Right lobe of liver (tissue), 4 donors: ENCODE measurements around the gene CTSG.

Experiments used
- POLR2A ChIP-seq: fragments of 450-650 bp; IDR thresholded peaks from one replicate; pipeline ENCODE4 v1.6.1; 2017; ENCODE audit warnings: antibody characterized with exemption, mild to moderate bottlenecking
- TF ChIP-seq, protein P1 (sequence below), 4 donors: fragments of 200-600 bp in 3 of 4; fragments of 450-650 bp in 1 of 4; IDR thresholded peaks; one replicate each; pipeline versions ENCODE4 v1.5.1 to v1.8.0; 2016 to 2022; ENCODE audit warnings: antibody characterized with exemption in 4 of 4, mild to moderate bottlenecking in 2 of 4
- donor health status: DM: no; HTN: no; CAD: no.
- donor health status: DM: no; HTN: no; CAD: no.
- donor health status: DM: no; HTN: yes; CAD: no.

DNA sequence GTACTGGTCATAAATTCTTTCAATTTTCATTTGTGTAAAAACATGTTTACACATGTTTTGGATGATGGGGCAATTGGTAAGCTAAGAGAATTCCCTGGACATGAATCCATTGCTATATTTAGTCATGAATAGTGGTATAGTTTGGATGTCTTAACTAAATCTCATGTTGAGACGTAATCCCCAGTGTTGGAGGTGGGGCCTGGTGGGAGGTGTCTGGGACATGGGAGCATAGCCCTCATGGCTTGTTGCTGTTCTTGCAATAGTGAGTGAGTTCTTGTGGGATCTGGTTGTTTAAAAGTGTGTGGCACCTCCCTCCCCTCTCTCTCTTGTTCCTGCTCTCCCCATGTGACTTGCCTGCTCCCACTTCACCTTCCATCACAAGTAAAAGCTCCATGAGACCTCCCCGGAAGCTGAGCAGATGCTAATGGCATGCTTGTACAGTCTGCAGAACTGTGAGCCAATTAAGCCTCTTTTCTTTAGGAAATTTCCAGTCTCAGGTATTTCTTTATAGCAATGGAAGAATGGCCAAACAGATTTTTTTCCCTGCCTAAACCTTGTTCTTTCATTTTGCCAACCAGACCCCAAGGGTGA is 33.6 kb downstream of the CTSG start:
- TF ChIP-seq, protein P1, sequence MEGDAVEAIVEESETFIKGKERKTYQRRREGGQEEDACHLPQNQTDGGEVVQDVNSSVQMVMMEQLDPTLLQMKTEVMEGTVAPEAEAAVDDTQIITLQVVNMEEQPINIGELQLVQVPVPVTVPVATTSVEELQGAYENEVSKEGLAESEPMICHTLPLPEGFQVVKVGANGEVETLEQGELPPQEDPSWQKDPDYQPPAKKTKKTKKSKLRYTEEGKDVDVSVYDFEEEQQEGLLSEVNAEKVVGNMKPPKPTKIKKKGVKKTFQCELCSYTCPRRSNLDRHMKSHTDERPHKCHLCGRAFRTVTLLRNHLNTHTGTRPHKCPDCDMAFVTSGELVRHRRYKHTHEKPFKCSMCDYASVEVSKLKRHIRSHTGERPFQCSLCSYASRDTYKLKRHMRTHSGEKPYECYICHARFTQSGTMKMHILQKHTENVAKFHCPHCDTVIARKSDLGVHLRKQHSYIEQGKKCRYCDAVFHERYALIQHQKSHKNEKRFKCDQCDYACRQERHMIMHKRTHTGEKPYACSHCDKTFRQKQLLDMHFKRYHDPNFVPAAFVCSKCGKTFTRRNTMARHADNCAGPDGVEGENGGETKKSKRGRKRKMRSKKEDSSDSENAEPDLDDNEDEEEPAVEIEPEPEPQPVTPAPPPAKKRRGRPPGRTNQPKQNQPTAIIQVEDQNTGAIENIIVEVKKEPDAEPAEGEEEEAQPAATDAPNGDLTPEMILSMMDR (IDR thresholded peaks at IDR 0.05) = no peak
- TF ChIP-seq POLR2A = no peak
